ENCODE results near the gene TECR. TPM values are rescaled to one million over a fixed set of nuclear protein-coding genes. Genes with fewer than 3 reads are reported as not detected.

The TECR gene
- total and polyA plus RNA-seq, 2 experiments from 2014 or later, result 38.8 to 129 TPM

DNA sequence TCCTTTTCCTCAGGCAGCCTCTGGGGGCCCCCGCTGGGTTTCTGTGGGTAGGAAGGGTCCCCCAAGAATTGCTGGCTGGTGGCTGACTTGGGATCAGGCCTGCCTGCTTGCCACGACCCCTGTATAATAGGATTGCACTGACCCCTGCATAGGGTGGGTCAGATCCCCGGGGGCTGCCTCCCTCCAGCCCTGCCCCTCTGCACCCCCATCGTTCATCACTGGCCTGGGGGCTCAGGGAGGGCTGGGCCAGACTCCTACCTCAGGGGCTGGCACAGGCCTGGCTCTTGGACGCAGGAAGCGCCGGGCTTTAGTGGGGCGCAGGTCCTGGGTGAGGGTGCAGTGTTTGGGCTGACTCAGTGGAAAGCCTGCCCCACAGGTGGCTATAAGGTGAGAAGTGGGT is 31.9 kb downstream of the TECR start:
- H3K4me2 ChIP-seq (ENCODE audit: unreplicated experiment), result no peak overlapping the region
- no peak overlapping the region for H3K27ac ChIP-seq
- DNase-seq, result no peak
- no peaks in the 10 kb centered on the region for H3F3A ChIP-seq (ENCODE audit: insufficient read depth)
- no peaks in the 10 kb centered on the region for H3K9me2 ChIP-seq (ENCODE audit: insufficient read depth)
- WGBS, 2 experiments (ENCODE audit: low coverage in 1 of 2, low lambda C conversion rate in 2 of 2, missing lambda C conversion rate in 2 of 2), result 80 to 82% methylated on average over 8 of the region's 8 CpGs
- no peak overlapping the region for H3K4me3 ChIP-seq
- H2AFZ ChIP-seq, result no peak overlapping the region
- H4K20me1 ChIP-seq (ENCODE audit: insufficient read depth), result no peaks in the 10 kb centered on the region
- TF ChIP-seq EZH2phosphoT487 (IDR thresholded peaks at IDR 0.05; ENCODE audit: insufficient read depth, low read depth) (no peak), EZH2 (IDR thresholded peaks at IDR 0.05; ENCODE audit: insufficient read depth, poor library complexity, severe bottlenecking) (no peak)
- no peaks in the 10 kb centered on the region for H3K9me3 ChIP-seq (ENCODE audit: low read depth)
- in situ Hi-C loops (cut with MboI), result no loop called here
- H3K36me3 ChIP-seq (ENCODE audit: low read depth), result no peaks in the 10 kb centered on the region
- H3K4me1 ChIP-seq (ENCODE audit: insufficient read depth), result no peaks in the 10 kb centered on the region; the same call in 1 of the 2 replicates
- H3K9ac ChIP-seq, result no peak overlapping the region
- H3K27me3 ChIP-seq (replicated peaks; ENCODE audit: insufficient read depth), result no peaks in the 10 kb centered on the region
- no peaks in the 10 kb centered on the region for H3K79me2 ChIP-seq (ENCODE audit: insufficient read depth)

DNA sequence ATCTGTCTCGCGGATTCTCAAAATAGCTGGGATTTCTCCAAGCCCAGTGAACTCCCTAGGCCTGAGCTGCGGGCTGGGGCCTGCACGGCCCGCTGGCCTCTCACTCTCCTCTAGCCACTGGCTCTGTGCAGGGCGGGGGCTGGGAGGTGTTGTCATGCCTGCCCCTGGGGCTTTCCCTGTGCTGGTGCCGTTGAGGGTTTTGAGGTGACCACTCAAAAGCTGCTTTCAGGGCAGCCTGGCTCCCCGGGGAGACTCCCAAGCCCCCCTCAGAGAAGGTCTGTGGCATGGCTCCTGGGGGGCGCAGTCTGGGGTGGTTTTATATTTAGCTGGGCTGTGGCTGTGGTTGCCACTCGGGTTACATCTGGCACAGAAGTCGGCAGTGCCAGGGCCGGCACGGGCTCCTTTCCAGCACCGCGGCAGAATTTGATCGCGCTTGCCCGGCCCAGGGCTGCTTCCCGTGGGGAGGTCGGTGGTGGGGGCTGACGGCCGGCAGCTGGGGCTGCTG is 32.5 kb downstream of the TECR start:
- Histone ChIP-seq H3F3A (ENCODE audit: insufficient read depth) (no peaks in the 10 kb centered on the region), H2AFZ (no peak overlapping the region), H3K36me3 (ENCODE audit: low read depth) (no peaks in the 10 kb centered on the region), H3K27me3 (replicated peaks; ENCODE audit: insufficient read depth) (no peaks in the 10 kb centered on the region), H3K9me2 (ENCODE audit: insufficient read depth) (no peaks in the 10 kb centered on the region), H4K20me1 (ENCODE audit: insufficient read depth) (no peaks in the 10 kb centered on the region), H3K79me2 (ENCODE audit: insufficient read depth) (no peaks in the 10 kb centered on the region), H3K4me3 (no peak overlapping the region), H3K27ac (no peak overlapping the region), H3K9me3 (ENCODE audit: low read depth) (no peaks in the 10 kb centered on the region), H3K9ac (no peak overlapping the region), H3K4me1 (ENCODE audit: insufficient read depth) (no peaks in the 10 kb centered on the region), H3K4me2 (ENCODE audit: unreplicated experiment) (no peak overlapping the region)
- no peak for DNase-seq
- TF ChIP-seq EZH2 (IDR thresholded peaks at IDR 0.05; ENCODE audit: insufficient read depth, poor library complexity, severe bottlenecking) (no peak), EZH2phosphoT487 (IDR thresholded peaks at IDR 0.05; ENCODE audit: insufficient read depth, low read depth) (no peak)
- in situ Hi-C loops (cut with MboI), result no loop called here
- WGBS, 2 experiments (ENCODE audit: low coverage in 1 of 2, low lambda C conversion rate in 2 of 2, missing lambda C conversion rate in 2 of 2), result 86% methylated on average over 17 to 22 of the region's 22 CpGs

DNA sequence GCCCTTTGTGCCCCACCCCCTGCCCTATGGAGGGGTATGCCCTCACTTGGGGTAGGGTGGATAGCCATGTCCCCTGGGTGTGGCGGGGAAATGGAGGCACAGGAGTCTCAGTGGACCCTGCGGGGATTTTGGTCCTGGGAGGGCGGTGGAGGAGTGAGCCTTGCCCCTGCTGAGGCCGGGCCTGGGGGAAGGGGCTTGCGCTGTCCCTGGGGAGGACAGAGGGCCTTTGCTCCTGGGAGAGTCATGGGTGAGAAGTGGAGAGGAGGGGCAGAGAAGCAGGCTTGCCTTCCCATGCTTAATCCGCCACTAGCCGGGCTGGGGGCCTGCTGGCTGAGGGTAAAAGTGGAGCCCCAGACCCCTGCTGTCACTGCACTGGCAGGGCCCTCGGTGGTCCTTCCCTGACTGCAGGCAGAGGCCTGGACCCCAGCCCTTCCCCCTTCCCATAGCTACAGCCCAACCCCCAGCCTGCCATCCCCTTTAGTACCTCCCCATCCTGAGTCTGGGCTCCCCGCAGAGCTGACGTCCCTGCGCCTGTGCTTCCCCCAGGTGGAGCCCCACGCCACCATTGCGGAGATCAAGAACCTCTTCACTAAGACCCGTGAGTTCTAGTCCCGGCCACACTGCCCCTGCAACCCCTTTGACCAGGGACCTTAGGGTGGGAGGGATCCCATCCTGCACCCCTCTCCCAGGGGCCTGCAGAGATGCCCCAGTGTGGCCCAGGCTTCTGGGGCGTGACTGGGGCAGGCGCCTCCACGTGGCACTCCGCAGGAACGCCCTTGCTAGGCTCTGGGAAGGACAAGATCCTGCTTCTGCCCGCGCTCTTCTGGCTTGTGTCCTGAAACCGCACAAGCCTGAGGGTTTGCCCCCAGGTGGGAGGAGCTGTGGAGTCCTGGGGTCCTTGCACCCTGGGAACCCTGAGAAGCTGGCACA is 33.5 kb downstream of the TECR start:
- Histone ChIP-seq H3K9me3 (ENCODE audit: low read depth) (no peaks in the 10 kb centered on the region), H3K9ac (no peak overlapping the region), H3F3A (ENCODE audit: insufficient read depth) (no peaks in the 10 kb centered on the region), H3K4me2 (ENCODE audit: unreplicated experiment) (no peak overlapping the region), H3K9me2 (ENCODE audit: insufficient read depth) (no peaks in the 10 kb centered on the region), H3K27ac (no peak overlapping the region), H3K27me3 (replicated peaks; ENCODE audit: insufficient read depth) (no peaks in the 10 kb centered on the region), H3K4me1 (ENCODE audit: insufficient read depth) (no peaks in the 10 kb centered on the region), H3K36me3 (ENCODE audit: low read depth) (no peaks in the 10 kb centered on the region), H3K4me3 (no peak overlapping the region), H3K79me2 (ENCODE audit: insufficient read depth) (no peaks in the 10 kb centered on the region), H4K20me1 (ENCODE audit: insufficient read depth) (no peaks in the 10 kb centered on the region), H2AFZ (no peak overlapping the region)
- TF ChIP-seq EZH2phosphoT487 (IDR thresholded peaks at IDR 0.05; ENCODE audit: insufficient read depth, low read depth) (no peak), EZH2 (IDR thresholded peaks at IDR 0.05; ENCODE audit: insufficient read depth, poor library complexity, severe bottlenecking) (no peak)
- WGBS, 2 experiments (ENCODE audit: low coverage in 1 of 2, low lambda C conversion rate in 2 of 2, missing lambda C conversion rate in 2 of 2), result 88 to 89% methylated on average over 20 to 23 of the region's 23 CpGs
- DNase-seq, result no peak
- in situ Hi-C loops (cut with MboI), result no loop called here

DNA sequence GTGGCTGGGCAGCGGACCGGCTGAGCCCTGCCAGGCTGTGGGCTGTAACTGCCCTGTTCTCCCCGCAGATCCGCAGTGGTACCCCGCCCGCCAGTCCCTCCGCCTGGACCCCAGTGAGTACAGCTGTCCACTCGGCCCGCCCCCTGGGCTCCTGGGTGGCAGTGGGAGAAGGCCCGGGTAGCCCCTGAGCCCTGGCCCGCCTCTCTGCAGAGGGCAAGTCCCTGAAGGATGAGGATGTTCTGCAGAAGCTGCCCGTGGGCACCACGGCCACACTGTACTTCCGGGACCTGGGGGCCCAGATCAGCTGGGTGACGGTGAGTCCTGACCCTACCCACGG is 34.2 kb downstream of the TECR start:
- no peak overlapping the region for H2AFZ ChIP-seq
- peaks cover 6% of the 10 kb centered on the region for H3K79me2 ChIP-seq (ENCODE audit: insufficient read depth)
- no peak overlapping the region for H3K4me3 ChIP-seq
- H3K27ac ChIP-seq, result no peak overlapping the region
- 93% methylated on average over 16 of the region's 16 CpGs for WGBS, 2 experiments (ENCODE audit: low coverage in 1 of 2, low lambda C conversion rate in 2 of 2, missing lambda C conversion rate in 2 of 2)
- in situ Hi-C loops (cut with MboI), result no loop called here
- H3K9me3 ChIP-seq (ENCODE audit: low read depth), result no peaks in the 10 kb centered on the region
- no peak for TF ChIP-seq EZH2 (IDR thresholded peaks at IDR 0.05; ENCODE audit: insufficient read depth, poor library complexity, severe bottlenecking)
- no peak for TF ChIP-seq EZH2phosphoT487 (IDR thresholded peaks at IDR 0.05; ENCODE audit: insufficient read depth, low read depth)
- no peaks in the 10 kb centered on the region for H3K27me3 ChIP-seq (replicated peaks; ENCODE audit: insufficient read depth)
- H4K20me1 ChIP-seq (ENCODE audit: insufficient read depth), result no peaks in the 10 kb centered on the region
- H3F3A ChIP-seq (ENCODE audit: insufficient read depth), result no peaks in the 10 kb centered on the region
- H3K9ac ChIP-seq, result no peak overlapping the region
- no peaks in the 10 kb centered on the region for H3K36me3 ChIP-seq (ENCODE audit: low read depth)
- no peak overlapping the region for H3K4me2 ChIP-seq (ENCODE audit: unreplicated experiment)
- no peaks in the 10 kb centered on the region for H3K4me1 ChIP-seq (ENCODE audit: insufficient read depth)
- no peak for DNase-seq
- H3K9me2 ChIP-seq (ENCODE audit: insufficient read depth), result no peaks in the 10 kb centered on the region

Data from GM23248 (cell line).